ENCODE measurements around the gene ERBB2. TPM values are rescaled to one million over a fixed set of nuclear protein-coding genes. Genes with fewer than 3 reads are reported as not detected.

ERBB2 gene
- 100 to 1,000 TPM in 4 of 6 donors, 10 to 100 TPM in 2; 88.6 to 126 (median 112) TPM for total RNA-seq

DNA sequence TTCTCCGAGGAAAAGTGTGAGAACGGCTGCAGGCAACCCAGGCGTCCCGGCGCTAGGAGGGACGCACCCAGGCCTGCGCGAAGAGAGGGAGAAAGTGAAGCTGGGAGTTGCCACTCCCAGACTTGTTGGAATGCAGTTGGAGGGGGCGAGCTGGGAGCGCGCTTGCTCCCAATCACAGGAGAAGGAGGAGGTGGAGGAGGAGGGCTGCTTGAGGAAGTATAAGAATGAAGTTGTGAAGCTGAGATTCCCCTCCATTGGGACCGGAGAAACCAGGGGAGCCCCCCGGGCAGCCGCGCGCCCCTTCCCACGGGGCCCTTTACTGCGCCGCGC is at the start of gene ERBB2:
ERBB2 (plus strand) TSS at position 247 of the 330 bp plus-strand sequence. CDS start 175 bp downstream, outside the sequence.
- TF ChIP-seq POLR2A (IDR thresholded peaks at IDR 0.05) (peak in 2 of 4 donors; percentile 26 to 73), POLR2AphosphoS5 (IDR thresholded peaks at IDR 0.05) (peak in 1 of 2 donors; percentile 77), EP300 (IDR thresholded peaks at IDR 0.05) (no peak)
- TF ChIP-seq, protein P1, sequence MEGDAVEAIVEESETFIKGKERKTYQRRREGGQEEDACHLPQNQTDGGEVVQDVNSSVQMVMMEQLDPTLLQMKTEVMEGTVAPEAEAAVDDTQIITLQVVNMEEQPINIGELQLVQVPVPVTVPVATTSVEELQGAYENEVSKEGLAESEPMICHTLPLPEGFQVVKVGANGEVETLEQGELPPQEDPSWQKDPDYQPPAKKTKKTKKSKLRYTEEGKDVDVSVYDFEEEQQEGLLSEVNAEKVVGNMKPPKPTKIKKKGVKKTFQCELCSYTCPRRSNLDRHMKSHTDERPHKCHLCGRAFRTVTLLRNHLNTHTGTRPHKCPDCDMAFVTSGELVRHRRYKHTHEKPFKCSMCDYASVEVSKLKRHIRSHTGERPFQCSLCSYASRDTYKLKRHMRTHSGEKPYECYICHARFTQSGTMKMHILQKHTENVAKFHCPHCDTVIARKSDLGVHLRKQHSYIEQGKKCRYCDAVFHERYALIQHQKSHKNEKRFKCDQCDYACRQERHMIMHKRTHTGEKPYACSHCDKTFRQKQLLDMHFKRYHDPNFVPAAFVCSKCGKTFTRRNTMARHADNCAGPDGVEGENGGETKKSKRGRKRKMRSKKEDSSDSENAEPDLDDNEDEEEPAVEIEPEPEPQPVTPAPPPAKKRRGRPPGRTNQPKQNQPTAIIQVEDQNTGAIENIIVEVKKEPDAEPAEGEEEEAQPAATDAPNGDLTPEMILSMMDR (IDR thresholded peaks at IDR 0.05), result no peak
- peaks cover 13 to 48% (median 33%) of the 10 kb centered on the region in 4 donors for H3K4me1 ChIP-seq
- ATAC-seq (ENCODE audit: low FRiP score in 2 of 2), result peak; percentile 80 to 91

GRCh38 chr17:39650121-39650579 is 49.7 kb upstream of the ERBB2 start:
- Histone ChIP-seq H3K4me1 (peaks cover 20 to 40% (median 29%) of the 10 kb centered on the region in 4 donors), H3K9me3 (no peaks in the 10 kb centered on the region), H3K36me3 (peaks cover 0 to 9% (median 2%) of the 10 kb centered on the region in 4 donors), H3K27ac (peak overlapping the region in 1 of 4 donors; percentile 90), H3K27me3 (no peaks in the 10 kb centered on the region), H3K4me3 (no peak overlapping the region)
- TF ChIP-seq EP300 (IDR thresholded peaks at IDR 0.05) (no peak), POLR2AphosphoS5 (IDR thresholded peaks at IDR 0.05) (no peak), POLR2A (IDR thresholded peaks at IDR 0.05) (no peak)
- TF ChIP-seq, protein P1 (IDR thresholded peaks at IDR 0.05), result no peak
- WGBS, 2 donors, result 87 to 93% methylated on average over 11 of the region's 11 CpGs
- DNase-seq (no peak), ATAC-seq (ENCODE audit: low FRiP score in 2 of 2) (no peak)

More for the DNA sequence above, at the start of gene ERBB2:
- Histone ChIP-seq H3K27ac (peak within 1 kb of the TSS; percentile 86 to 91 (median 88)), H3K36me3 (no peaks in the 10 kb centered on the region), H3K27me3 (no peaks in the 10 kb centered on the region), H3K4me3 (peak within 1 kb of the TSS; percentile 65 to 94 (median 88)), H3K9me3 (no peaks in the 10 kb centered on the region)
- peak in 1 of 2 donors; percentile 82 for DNase-seq
- WGBS, 2 donors, result 6 to 17% methylated on average over 11 to 19 of the region's 20 CpGs

DNA sequence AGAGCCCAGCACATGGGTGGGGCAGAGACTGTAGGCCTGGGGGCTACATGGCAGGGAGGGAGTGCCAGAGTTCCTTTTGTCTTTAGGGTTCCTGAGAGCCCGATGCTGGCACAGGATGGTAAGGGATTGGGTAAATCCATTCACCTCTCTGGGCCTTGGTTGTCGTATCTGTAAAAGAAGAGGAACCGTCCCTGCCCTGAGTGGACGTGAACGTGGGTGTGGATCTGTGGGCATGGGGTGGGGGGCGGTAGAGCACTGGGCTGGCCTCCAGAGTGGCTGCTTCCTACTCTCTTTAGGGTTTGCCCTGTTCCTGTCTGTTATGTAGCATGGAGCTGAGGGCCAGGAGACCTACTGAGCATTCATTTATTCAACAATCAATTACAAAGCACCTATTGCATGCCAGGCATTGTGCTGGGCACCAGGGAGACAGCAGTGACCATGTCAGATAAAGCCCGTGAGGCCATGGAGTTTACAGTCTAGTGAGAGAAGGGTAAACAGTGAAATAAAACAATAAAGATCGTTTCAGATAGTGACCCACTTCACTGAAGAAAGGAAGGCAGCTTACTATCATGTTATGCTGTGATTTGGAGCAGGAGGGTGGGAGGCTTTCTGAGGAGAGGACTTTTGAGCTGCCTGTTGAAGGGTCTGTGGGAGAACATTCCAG is 47.8 kb upstream of the ERBB2 start:
- H3K9me3 ChIP-seq, result no peaks in the 10 kb centered on the region
- ATAC-seq (ENCODE audit: low FRiP score in 2 of 2) (no peak), DNase-seq (no peak)
- peak overlapping the region; percentile 28 to 90 (median 63) for H3K27ac ChIP-seq
- H3K27me3 ChIP-seq, result no peaks in the 10 kb centered on the region
- H3K4me1 ChIP-seq, result peaks cover 20 to 48% (median 32%) of the 10 kb centered on the region in 4 donors
- H3K36me3 ChIP-seq, result peaks cover 0 to 19% (median 9%) of the 10 kb centered on the region in 4 donors
- no peak overlapping the region for H3K4me3 ChIP-seq
- TF ChIP-seq, protein P1 (IDR thresholded peaks at IDR 0.05), result no peak
- peak in 1 of 2 donors; percentile 78 for TF ChIP-seq POLR2AphosphoS5 (IDR thresholded peaks at IDR 0.05)
- WGBS, 2 donors, result 56 to 60% methylated on average over 7 to 8 of the region's 8 CpGs

DNA sequence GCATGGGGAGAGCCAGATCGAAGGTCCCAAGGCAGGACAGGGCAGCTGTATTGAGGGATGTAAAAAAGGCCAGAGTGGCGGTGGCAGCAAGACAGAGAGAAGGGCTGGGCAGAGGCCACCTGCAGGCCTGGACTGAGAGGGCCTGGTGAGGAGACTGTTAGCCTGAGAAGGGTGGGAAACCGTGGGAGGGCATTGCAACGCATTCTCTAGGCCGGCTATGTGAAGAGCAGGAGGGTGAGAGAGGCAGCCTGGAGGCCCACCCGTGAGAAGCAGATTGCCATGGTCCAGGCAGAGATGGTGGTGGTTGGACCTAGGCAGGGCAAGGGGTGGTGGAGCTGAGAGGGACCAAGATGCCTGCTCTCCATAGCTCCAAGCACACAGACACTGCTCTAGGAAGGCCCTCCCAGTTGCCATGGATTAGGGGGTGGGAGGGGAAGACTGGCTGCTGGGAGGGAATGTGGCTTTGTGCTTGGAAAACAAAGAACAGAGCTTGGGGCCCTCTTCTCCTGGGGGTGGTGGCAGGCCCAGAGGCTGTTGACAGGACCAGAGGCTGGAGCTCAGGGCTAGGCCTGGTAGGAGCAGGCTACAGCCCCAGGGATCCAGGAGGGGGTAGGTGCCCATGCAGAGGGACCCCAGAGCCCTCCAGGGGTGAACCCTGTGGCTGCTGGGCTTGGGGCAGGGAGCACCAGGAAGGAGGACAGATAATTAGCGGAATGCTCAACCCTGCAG is 47.1 kb upstream of the ERBB2 start:
- Histone ChIP-seq H3K36me3 (peaks cover 0 to 22% (median 13%) of the 10 kb centered on the region in 4 donors), H3K27ac (peak overlapping the region; percentile 28 to 90 (median 63)), H3K4me1 (peaks cover 20 to 55% (median 32%) of the 10 kb centered on the region in 4 donors), H3K9me3 (no peaks in the 10 kb centered on the region), H3K27me3 (no peaks in the 10 kb centered on the region), H3K4me3 (no peak overlapping the region)
- no peak for ATAC-seq (ENCODE audit: low FRiP score in 2 of 2)
- WGBS, 2 donors, result 66 to 67% methylated on average over 7 of the region's 7 CpGs
- TF ChIP-seq, protein P1 (IDR thresholded peaks at IDR 0.05), result no peak
- TF ChIP-seq EP300 (IDR thresholded peaks at IDR 0.05) (no peak), POLR2A (IDR thresholded peaks at IDR 0.05) (no peak), POLR2AphosphoS5 (IDR thresholded peaks at IDR 0.05) (no peak)
- DNase-seq, result no peak

All from upper lobe of left lung (tissue), 6 donors.